Measurements from ENCODE around the gene TAOK1. TPM values are rescaled to one million over a fixed set of nuclear protein-coding genes. Genes with fewer than 3 reads are reported as not detected.

Gene TAOK1
- total and polyA plus RNA-seq, 2 donors (not counting 1 experiment from before 2014, with no cell fraction given) = 9.8 to 80.7 TPM

GRCh38 chr17:29592850-29593551 is 202.8 kb downstream of the TAOK1 start, which contains the start of gene ANKRD13B:
Gene ANKRD13B, plus strand, starts transcription at chr17:29593132. Its CDS starts 490 bp downstream, at chr17:29593622.
- Histone ChIP-seq H3K79me2 (ENCODE audit: control insufficient read depth, insufficient read depth, low read length) (peaks cover 20% of the 10 kb centered on the region), H3K9me3 (ENCODE audit: control extremely low read depth in 1 of 3, control insufficient read depth in 2 of 3, insufficient read depth in 1 of 3, low read length in 2 of 3) (peaks cover 0 to 2% (median 0%) of the 10 kb centered on the region in 3 donors), H3K27me3 (replicated peaks in 1 of 4; ENCODE audit: control extremely low read depth in 1 of 4, control insufficient read depth in 3 of 4, insufficient read depth in 4 of 4, low read length in 3 of 4) (peaks cover 0 to 7% (median 2%) of the 10 kb centered on the region in 4 experiments), H3K4me1 (ENCODE audit: control insufficient read depth in 2 of 2, insufficient read depth in 2 of 2, low read length in 2 of 2) (peaks cover 43 to 50% of the 10 kb centered on the region in 2 donors), H2AFZ (ENCODE audit: insufficient read depth, low read depth, low read length, poor library complexity, severe bottlenecking) (peak within 1 kb of the TSS; percentile 99), H4K20me1 (ENCODE audit: control insufficient read depth, insufficient read depth, low read length, poor library complexity, severe bottlenecking) (peaks cover 6% of the 10 kb centered on the region), H3K4me3 (ENCODE audit: control extremely low read depth in 1 of 5, extremely low read depth in 1 of 5, insufficient read depth in 1 of 5, low read depth in 2 of 5, low read length in 4 of 5) (peak within 1 kb of the TSS in 4 of 5 experiments; percentile 45 to 72 (median 62)), H3K27ac (ENCODE audit: low read length in 2 of 2) (no peak within 1 kb of the TSS), H3K9ac (ENCODE audit: low read length) (peak within 1 kb of the TSS; percentile 85), H3K4me2 (replicated peaks; ENCODE audit: low read depth, low read length, poor library complexity, severe bottlenecking) (peak within 1 kb of the TSS; percentile 99), H3K36me3 (replicated peaks in 1 of 2; ENCODE audit: control extremely low read depth in 1 of 2, control insufficient read depth in 1 of 2, extremely low read depth in 1 of 2, insufficient read depth in 2 of 2, low read length in 1 of 2) (no peaks in the 10 kb centered on the region)
- Mint-ChIP-seq H3K27ac (peak within 1 kb of the TSS; percentile 46), H3K4me3 (peak within 1 kb of the TSS; percentile 91), H3K27me3 (no peaks in the 10 kb centered on the region), H3K9me3 (ENCODE audit: insufficient read depth) (no peaks in the 10 kb centered on the region), H3K4me1 (peaks cover 42% of the 10 kb centered on the region)
- TF ChIP-seq CTCF (IDR thresholded peaks at IDR 0.05) = no peak
- TF ChIP-seq EZH2 (IDR thresholded peaks at IDR 0.05; ENCODE audit: borderline replicate concordance, insufficient read depth, low read depth, low read length, poor library complexity, severe bottlenecking) = no peak
- POLR2A ChIA-PET = interaction anchor here (0.6 to 3.0 kb wide), 4 partner anchors 8 to 25 kb away, joined by 3 to 18 read pairs (median 4); partner anchors contain the start of gene TP53I13
- CTCF ChIA-PET = interaction anchor here (1.1 to 4.7 kb wide), 17 partner anchors 9 to 448 kb away, joined by 3 to 126 read pairs (median 9); partner anchors contain the start of genes ABHD15 and TP53I13
- no peak for ATAC-seq (ENCODE audit: low read depth)
- intact Hi-C loops (cut with micrococcal nuclease) = loop anchor here (5.0 kb wide), 1 partner anchor 169 kb away; no protein-coding TSS in a partner anchor
- peak; percentile 63 for DNase-seq
- WGBS (ENCODE audit: insufficient coverage) = under 1% methylated on average over 96 of the region's 96 CpGs

All from B cell (primary cell).